CD1c-positive myeloid dendritic cell (primary cell): Measurements from ENCODE around the gene MEG3.

Experiments used
- DNase-seq: peaks from one replicate; pipeline ENCODE4 v3.0.0-alpha.2; 2016; ENCODE audit errors: extremely low spot score

The MEG3 gene

GRCh38 chr14:100825713-100826331 lies at the start of gene MEG3:
TSS of gene MEG3 (plus strand) at chr14:100826118.
- no peak for DNase-seq

GRCh38 chr14:100776681-100777365 lies 49.1 kb upstream of the MEG3 start:
- no peak for DNase-seq

- no peak for DNase-seq
Observed at GRCh38 chr14:100777366-100777817, 48.5 kb upstream of the MEG3 start.

GRCh38 chr14:100777818-100778525 lies 47.9 kb upstream of the MEG3 start:
- DNase-seq: no peak

GRCh38 chr14:100778526-100778882 lies 47.4 kb upstream of the MEG3 start:
- no peak for DNase-seq

GRCh38 chr14:100778951-100779690 lies 46.8 kb upstream of the MEG3 start:
- no peak for DNase-seq

GRCh38 chr14:100779691-100780080 lies 46.2 kb upstream of the MEG3 start:
- no peak for DNase-seq

- no peak for DNase-seq
Observed at GRCh38 chr14:100780246-100780645, 45.7 kb upstream of the MEG3 start.

- DNase-seq: no peak
Observed at GRCh38 chr14:100780646-100781355, 45.1 kb upstream of the MEG3 start.

GRCh38 chr14:100781952-100782351 lies 44.0 kb upstream of the MEG3 start:
- no peak for DNase-seq

- DNase-seq: no peak
Observed at GRCh38 chr14:100782516-100783320, 43.2 kb upstream of the MEG3 start.

GRCh38 chr14:100783630-100784370 lies 42.1 kb upstream of the MEG3 start:
- DNase-seq: no peak

GRCh38 chr14:100784523-100785337 lies 41.2 kb upstream of the MEG3 start:
- no peak for DNase-seq

GRCh38 chr14:100785338-100785615 lies 40.6 kb upstream of the MEG3 start:
- DNase-seq: no peak

GRCh38 chr14:100785626-100786025 lies 40.3 kb upstream of the MEG3 start:
- no peak for DNase-seq

- no peak for DNase-seq
Observed at GRCh38 chr14:100786131-100786530, 39.8 kb upstream of the MEG3 start.

GRCh38 chr14:100786576-100787219 lies 39.2 kb upstream of the MEG3 start:
- no peak for DNase-seq

- no peak for DNase-seq
Observed at GRCh38 chr14:100787659-100788058, 38.3 kb upstream of the MEG3 start.

- no peak for DNase-seq
Observed at GRCh38 chr14:100788517-100788916, 37.4 kb upstream of the MEG3 start.
